H9 (cell line): Measurements from ENCODE around the gene COX17. TPM values are rescaled to one million over a fixed set of nuclear protein-coding genes. Genes with fewer than 3 reads are reported as not detected.

Experiments
- DNase-seq: peaks from one replicate; pipeline ENCODE4 v3.0.0-alpha.2; 2017
- H2AFZ ChIP-seq: one replicate; pipeline ENCODE4 v1.6.1; 2013; ENCODE audit warnings: mild to moderate bottlenecking, low read length, control low read depth, moderate library complexity
- H2AK5ac ChIP-seq: 2 replicates; pipeline ENCODE4 v1.6.1; 2013; ENCODE audit warnings: low read length, control low read depth, mixed read lengths; ENCODE audit not compliant: insufficient read length
- H2BK120ac ChIP-seq: one replicate; pipeline ENCODE4 v1.6.1; 2013; ENCODE audit warnings: low read depth, mild to moderate bottlenecking, low read length, control low read depth, inconsistent platforms; ENCODE audit not compliant: poor library complexity, severe bottlenecking
- H2BK12ac ChIP-seq: 2 replicates; pipeline ENCODE4 v1.6.1; 2013; ENCODE audit warnings: low read length, control low read depth, mixed read lengths, low read depth; ENCODE audit not compliant: insufficient read length
- H2BK15ac ChIP-seq: 2 replicates; pipeline ENCODE4 v1.6.1; 2013; ENCODE audit warnings: low read depth, low read length, control low read depth
- H2BK20ac ChIP-seq: one replicate; pipeline ENCODE4 v1.6.1; 2013; ENCODE audit warnings: low read depth, mild to moderate bottlenecking, low read length, control low read depth, inconsistent platforms; ENCODE audit not compliant: poor library complexity, severe bottlenecking
- H2BK5ac ChIP-seq: 2 replicates; pipeline ENCODE4 v1.6.1; 2013; ENCODE audit warnings: low read length, control low read depth, mixed read lengths; ENCODE audit not compliant: insufficient read length
- H3K14ac ChIP-seq: 2 replicates; pipeline ENCODE4 v1.6.1; 2013; ENCODE audit warnings: low read length, control low read depth; ENCODE audit not compliant: insufficient read depth
- H3K18ac ChIP-seq: 2 replicates; pipeline ENCODE4 v1.6.1; 2013; ENCODE audit warnings: low read depth, mild to moderate bottlenecking, mixed read lengths, low read length, control low read depth; ENCODE audit not compliant: insufficient read length
- H3K23ac ChIP-seq: 2 replicates; pipeline ENCODE4 v1.6.1; 2013; ENCODE audit warnings: low read length, control low read depth, mixed read lengths, low read depth; ENCODE audit not compliant: insufficient read length
- H3K23me2 ChIP-seq: 2 replicates; pipeline ENCODE4 v1.6.1; 2013; ENCODE audit warnings: low read depth, mild to moderate bottlenecking, mixed read lengths, low read length, control low read depth; ENCODE audit not compliant: insufficient read length, poor library complexity, severe bottlenecking
- H3K27ac ChIP-seq: 2 replicates; pipeline ENCODE4 v1.5.1; 2013; ENCODE audit warnings: low read length, control low read depth, mixed read lengths, low read depth; ENCODE audit not compliant: insufficient read length
- H3K27me3 ChIP-seq: 2 replicates; pipeline ENCODE4 v1.6.1; 2013; ENCODE audit warnings: low read length, control low read depth, inconsistent platforms; ENCODE audit not compliant: insufficient read depth
- H3K4ac ChIP-seq: 2 replicates; pipeline ENCODE4 v1.6.1; 2013; ENCODE audit warnings: low read depth, mild to moderate bottlenecking, control low read depth, inconsistent platforms, low read length, moderate library complexity
- H3K4me1 ChIP-seq: 2 replicates; pipeline ENCODE4 v1.6.1; 2013; ENCODE audit warnings: low read length, control low read depth, inconsistent platforms; ENCODE audit not compliant: insufficient read depth
- H3K4me2 ChIP-seq: 2 replicates; pipeline ENCODE4 v1.6.1; 2013; ENCODE audit warnings: low read length, control low read depth, mixed read lengths; ENCODE audit not compliant: insufficient read length, insufficient read depth
- H3K56ac ChIP-seq: 2 replicates; pipeline ENCODE4 v1.6.1; 2013; ENCODE audit warnings: low read depth, mild to moderate bottlenecking, mixed read lengths, low read length, control low read depth; ENCODE audit not compliant: insufficient read length
- H3K79me1 ChIP-seq: 2 replicates; pipeline ENCODE4 v1.6.1; 2013; ENCODE audit warnings: low read depth, mild to moderate bottlenecking, moderate library complexity, low read length, control low read depth, inconsistent platforms; ENCODE audit not compliant: insufficient read depth, poor library complexity, severe bottlenecking
- H3K79me2 ChIP-seq: 2 replicates; pipeline ENCODE4 v1.6.1; 2013; ENCODE audit warnings: low read length, control low read depth, inconsistent platforms; ENCODE audit not compliant: insufficient read depth
- H3K9ac ChIP-seq: 2 replicates; pipeline ENCODE4 v1.6.1; 2013; ENCODE audit warnings: low read length, control low read depth, mixed read lengths; ENCODE audit not compliant: insufficient read length; ENCODE audit errors: extremely low read depth
- H3K9me3 ChIP-seq: one replicate; pipeline ENCODE4 v1.6.1; 2013; ENCODE audit warnings: low read depth, low read length, inconsistent platforms; ENCODE audit not compliant: control insufficient read depth
- H3T11ph ChIP-seq: one replicate; pipeline ENCODE4 v1.6.1; 2013; ENCODE audit warnings: mild to moderate bottlenecking, low read length, control low read depth, inconsistent platforms
- H4K20me1 ChIP-seq: one replicate; pipeline ENCODE4 v1.6.1; 2013; ENCODE audit not compliant: control insufficient read depth, insufficient read length, insufficient read depth
- H4K5ac ChIP-seq: 2 replicates; pipeline ENCODE4 v1.6.1; 2013; ENCODE audit warnings: low read depth, mild to moderate bottlenecking, mixed read lengths, low read length, control low read depth; ENCODE audit not compliant: insufficient read length
- H4K8ac ChIP-seq: replicated peaks from 2 replicates; pipeline ENCODE4 v1.6.1; 2013; ENCODE audit warnings: low read length, control low read depth, mixed read lengths, low read depth; ENCODE audit not compliant: insufficient read length
- H4K91ac ChIP-seq: 2 replicates; pipeline ENCODE4 v1.6.1; 2013; ENCODE audit warnings: low read depth, mild to moderate bottlenecking, moderate library complexity, mixed read lengths, low read length, control low read depth; ENCODE audit not compliant: insufficient read length
- H3K27ac Mint-ChIP-seq, 3 experiments: 2 replicates in 2 of 3; 3 replicates in 1 of 3; pipeline ENCODE4 v1.8.0; 2020 to 2021; ENCODE audit warnings: mixed read lengths in 3 of 3, mild to moderate bottlenecking in 1 of 3, moderate library complexity in 1 of 3
- H3K27me3 Mint-ChIP-seq: 2 replicates; pipeline ENCODE4 v1.8.0; 2021; ENCODE audit warnings: low read depth, mild to moderate bottlenecking, moderate library complexity, mixed read lengths
- H3K36me3 Mint-ChIP-seq, 3 experiments: 2 replicates in 2 of 3; 3 replicates in 1 of 3; pipeline ENCODE4 v1.8.0; 2020 to 2021; ENCODE audit warnings: low read depth in 3 of 3, mixed read lengths in 3 of 3; ENCODE audit not compliant: insufficient read depth in 1 of 3
- H3K4me1 Mint-ChIP-seq, 2 experiments: 2 replicates each; pipeline ENCODE4 v1.8.0; 2020; ENCODE audit warnings: mixed read lengths in 2 of 2
- H3K4me3 Mint-ChIP-seq, 2 experiments: 2 replicates in 1 of 2; 3 replicates in 1 of 2; pipeline ENCODE4 v1.8.0; 2020 to 2021; ENCODE audit warnings: mild to moderate bottlenecking in 2 of 2, mixed read lengths in 2 of 2, moderate library complexity in 1 of 2
- H3K9me3 Mint-ChIP-seq, 2 experiments: 2 replicates in 1 of 2; 3 replicates in 1 of 2; pipeline ENCODE4 v1.8.0; 2020; ENCODE audit warnings: mild to moderate bottlenecking in 2 of 2, mixed read lengths in 2 of 2, moderate library complexity in 1 of 2
- WGBS: extraction: QIAGEN DNeasy Blood & Tissue Kit; methylation state at CpG from one replicate; pipeline ENCODE4 v1.1.7; 2013; ENCODE audit warnings: missing lambda C conversion rate, low lambda C conversion rate, mixed read lengths; ENCODE audit not compliant: insufficient read length; ENCODE audit errors: extremely low coverage; 5-methylcytosine and 5-hydroxymethylcytosine counted together
- total RNA-seq: library from RNA; stranded (reverse); gene quantifications from 2 replicates; pipeline ENCODE4 v1.2.1, GENCODE V29; 2021
- TF ChIP-seq, protein P1 (sequence below): fragments of 200-600 bp; sonication (generic); conservative IDR thresholded peaks from 3 replicates; pipeline ENCODE4 v1.8.0; 2021; ENCODE audit warnings: antibody characterized with exemption, mild to moderate bottlenecking

Gene COX17
- total RNA-seq, 1 experiment from 2014 or later: 47.0 TPM

DNA sequence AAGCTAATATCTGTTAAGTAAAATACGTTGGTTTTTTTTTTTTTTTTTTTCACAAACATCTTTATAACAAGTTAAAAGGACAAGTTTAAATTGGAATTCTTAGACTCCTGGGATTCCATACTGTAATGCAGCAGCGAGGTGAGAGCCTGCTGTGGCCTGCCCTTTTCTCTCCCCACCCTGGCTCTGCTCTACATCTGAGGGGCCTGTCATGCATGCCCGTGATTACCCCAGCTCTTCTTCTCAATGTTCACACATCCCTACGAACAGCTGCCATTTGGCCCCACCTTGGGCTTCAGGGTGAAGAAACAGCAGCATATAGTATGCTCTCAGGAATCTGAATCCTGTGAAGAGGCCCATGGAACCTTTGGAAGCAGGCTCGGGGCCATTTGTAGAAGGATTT, 40.3 kb upstream of the COX17 start:
- no peaks in the 10 kb centered on the region for H3K9me3 Mint-ChIP-seq
- Histone ChIP-seq H3K27ac (no peak overlapping the region), H3K4ac (no peak overlapping the region), H2BK120ac (no peak overlapping the region), H2AFZ (no peak overlapping the region), H2BK20ac (no peak overlapping the region), H4K91ac (no peak overlapping the region), H3K9me3 (no peaks in the 10 kb centered on the region), H3K23ac (no peak overlapping the region), H4K20me1 (no peaks in the 10 kb centered on the region), H3T11ph (no peak overlapping the region), H3K23me2 (no peaks in the 10 kb centered on the region), H3K4me1 (no peaks in the 10 kb centered on the region), H3K9ac (no peak overlapping the region), H3K18ac (no peak overlapping the region), H2AK5ac (no peak overlapping the region), H3K4me2 (no peak overlapping the region), H4K8ac (no peak overlapping the region), H3K79me1 (no peaks in the 10 kb centered on the region), H2BK15ac (no peak overlapping the region), H2BK5ac (no peak overlapping the region), H3K27me3 (no peaks in the 10 kb centered on the region), H3K56ac (no peak overlapping the region), H3K79me2 (no peaks in the 10 kb centered on the region), H3K14ac (no peak overlapping the region), H2BK12ac (no peak overlapping the region), H4K5ac (no peak overlapping the region)
- H3K27ac Mint-ChIP-seq: no peak overlapping the region
- H3K36me3 Mint-ChIP-seq: no peaks in the 10 kb centered on the region; a peak in 2 of 7 replicates
- H3K4me1 Mint-ChIP-seq: no peaks in the 10 kb centered on the region
- TF ChIP-seq, protein P1, sequence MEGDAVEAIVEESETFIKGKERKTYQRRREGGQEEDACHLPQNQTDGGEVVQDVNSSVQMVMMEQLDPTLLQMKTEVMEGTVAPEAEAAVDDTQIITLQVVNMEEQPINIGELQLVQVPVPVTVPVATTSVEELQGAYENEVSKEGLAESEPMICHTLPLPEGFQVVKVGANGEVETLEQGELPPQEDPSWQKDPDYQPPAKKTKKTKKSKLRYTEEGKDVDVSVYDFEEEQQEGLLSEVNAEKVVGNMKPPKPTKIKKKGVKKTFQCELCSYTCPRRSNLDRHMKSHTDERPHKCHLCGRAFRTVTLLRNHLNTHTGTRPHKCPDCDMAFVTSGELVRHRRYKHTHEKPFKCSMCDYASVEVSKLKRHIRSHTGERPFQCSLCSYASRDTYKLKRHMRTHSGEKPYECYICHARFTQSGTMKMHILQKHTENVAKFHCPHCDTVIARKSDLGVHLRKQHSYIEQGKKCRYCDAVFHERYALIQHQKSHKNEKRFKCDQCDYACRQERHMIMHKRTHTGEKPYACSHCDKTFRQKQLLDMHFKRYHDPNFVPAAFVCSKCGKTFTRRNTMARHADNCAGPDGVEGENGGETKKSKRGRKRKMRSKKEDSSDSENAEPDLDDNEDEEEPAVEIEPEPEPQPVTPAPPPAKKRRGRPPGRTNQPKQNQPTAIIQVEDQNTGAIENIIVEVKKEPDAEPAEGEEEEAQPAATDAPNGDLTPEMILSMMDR: no peak
- H3K27me3 Mint-ChIP-seq: peaks cover 2% of the 10 kb centered on the region; the same call in 1 of the 2 replicates
- no peak overlapping the region for H3K4me3 Mint-ChIP-seq
- DNase-seq: no peak
- no CpG with 5 or more reads among the region's 5 CpGs for WGBS
